Endothelial cell of umbilical vein (primary cell): ENCODE results near the gene MRPS26. TPM values are rescaled to one million over a fixed set of nuclear protein-coding genes. Genes with fewer than 3 reads are reported as not detected.

Experiments
- BruUV-seq: library from RNA; stranded (reverse); fragments of 400-500 nt; replicated peaks from 2 replicates; lab custom pipeline; 2021; lab: Mats Ljungman, UMichigan
- CTCF ChIA-PET: fragments of 300-600, 350-600 bp; sonication (Branson Sonifier 250); formaldehyde crosslinking; loops from one replicate; lab custom pipeline; 2021; ENCODE audit warnings: antibody characterized with exemption, inconsistent platforms; lab: Charles Lee
- POLR2A ChIA-PET: fragments of 300-600, 350-600 bp; sonication (Branson Sonifier 250); formaldehyde crosslinking; loops from one replicate; lab custom pipeline; 2021; ENCODE audit warnings: antibody characterized with exemption, inconsistent platforms; lab: Charles Lee
- DNase-seq: peaks from one replicate; pipeline ENCODE4 v3.0.0-alpha.2; 2011; ENCODE audit warnings: low read depth, low spot score
- FAIRE-seq: peaks from 2 replicates; lab custom pipeline; 2011; peaks lifted over from hg19 to GRCh38; lab: Jason Lieb, UNC
- H2AFZ ChIP-seq: 2 replicates; pipeline ENCODE4 v1.6.0; 2012; ENCODE audit warnings: low read depth, low read length, control low read depth, inconsistent platforms
- H3K27ac ChIP-seq: 2 replicates; pipeline ENCODE4 v1.5.1; 2011; ENCODE audit warnings: low read depth, mild to moderate bottlenecking, control low read depth, low read length, moderate library complexity; ENCODE audit not compliant: insufficient read depth
- H3K27me3 ChIP-seq, 2 experiments: 2 replicates each; pipeline versions ENCODE4 v1.6.0 to v1.6.1; 2011; ENCODE audit warnings: low read length in 2 of 2, mixed read lengths in 1 of 2; ENCODE audit not compliant: control insufficient read depth in 2 of 2, insufficient read depth in 2 of 2
- H3K36me3 ChIP-seq, 2 experiments: 2 replicates in 1 of 2; 3 replicates in 1 of 2; pipeline ENCODE4 v1.5.1; 2011; ENCODE audit warnings: low read length in 2 of 2, mild to moderate bottlenecking in 1 of 2, moderate library complexity in 1 of 2; ENCODE audit not compliant: control insufficient read depth in 2 of 2, insufficient read depth in 2 of 2; ENCODE audit errors: extremely low read depth in 1 of 2
- H3K4me1 ChIP-seq: 3 replicates; pipeline ENCODE4 v1.5.1; 2011; ENCODE audit warnings: mild to moderate bottlenecking, low read length; ENCODE audit not compliant: control insufficient read depth, insufficient read depth; ENCODE audit errors: extremely low read depth
- H3K4me2 ChIP-seq: 2 replicates; pipeline ENCODE4 v1.6.1; 2011; ENCODE audit warnings: low read length, control low read depth, mixed read lengths; ENCODE audit not compliant: insufficient read depth
- H3K4me3 ChIP-seq, 3 experiments: fragments of 200-600 bp in 1 of 3; sonication (generic), shearing (Covaris generic) in 1 of 3; replicated peaks in 1 of 3; 2 replicates each; pipeline ENCODE4 v1.5.1; 2011 to 2016; ENCODE audit warnings: control low read depth in 3 of 3, low read length in 3 of 3, mild to moderate bottlenecking in 2 of 3, inconsistent platforms in 1 of 3, low read depth in 1 of 3, moderate library complexity in 1 of 3; ENCODE audit not compliant: insufficient read depth in 1 of 3
- H3K79me2 ChIP-seq: 2 replicates; pipeline ENCODE4 v1.6.0; 2012; ENCODE audit warnings: low read length, inconsistent platforms; ENCODE audit not compliant: control insufficient read depth, insufficient read depth
- H3K9ac ChIP-seq: replicated peaks from 2 replicates; pipeline ENCODE3; 2011; ENCODE audit warnings: low read length, control low read depth; ENCODE audit not compliant: insufficient read depth; ENCODE audit errors: extremely low read depth
- H3K9me1 ChIP-seq: replicated peaks from 3 replicates; pipeline ENCODE4 v1.6.0; 2011; ENCODE audit warnings: mild to moderate bottlenecking, low read length; ENCODE audit not compliant: control insufficient read depth, insufficient read depth; ENCODE audit errors: extremely low read depth
- H3K9me3 ChIP-seq: replicated peaks from 2 replicates; pipeline ENCODE4 v1.5.1; 2012; ENCODE audit warnings: low read length, inconsistent platforms; ENCODE audit not compliant: control insufficient read depth, insufficient read depth
- H4K20me1 ChIP-seq: replicated peaks from 2 replicates; pipeline ENCODE3; 2011; ENCODE audit warnings: mild to moderate bottlenecking, low read length; ENCODE audit not compliant: control insufficient read depth, insufficient read depth; ENCODE audit errors: extremely low read depth
- CTCF ChIP-seq, 2 donors: IDR thresholded peaks; 1 replicate in 1 of 2; 2 replicates in 1 of 2; pipeline ENCODE4 v1.5.1; 2011; ENCODE audit warnings: low read length in 2 of 2, mild to moderate bottlenecking in 2 of 2, moderate library complexity in 2 of 2, control low read depth in 1 of 2, inconsistent platforms in 1 of 2, low read depth in 1 of 2; ENCODE audit not compliant: insufficient read depth in 1 of 2; ENCODE audit errors: extremely low read depth in 1 of 2
- EZH2 ChIP-seq: IDR thresholded peaks from 2 replicates; pipeline ENCODE4 v1.6.1; 2012; ENCODE audit warnings: borderline replicate concordance, low read depth, mild to moderate bottlenecking, moderate library complexity, low read length, inconsistent platforms; ENCODE audit not compliant: severe bottlenecking
- FOS ChIP-seq: IDR thresholded peaks from 2 replicates; pipeline ENCODE4 v1.6.1; 2011; ENCODE audit warnings: mild to moderate bottlenecking, low read length, moderate library complexity, borderline replicate concordance; ENCODE audit not compliant: insufficient read depth
- GATA2 ChIP-seq: IDR thresholded peaks from 2 replicates; pipeline ENCODE4 v1.7.0; 2011; ENCODE audit warnings: low read depth, mild to moderate bottlenecking, moderate library complexity, mixed read lengths, low read length; ENCODE audit not compliant: insufficient read length, insufficient read depth
- JUN ChIP-seq: IDR thresholded peaks from 2 replicates; pipeline ENCODE4 v1.6.1; 2011; ENCODE audit warnings: borderline replicate concordance, low read depth; ENCODE audit not compliant: insufficient read length, insufficient read depth
- MYC ChIP-seq: IDR thresholded peaks from one replicate; pipeline ENCODE4 v1.6.1; 2011; ENCODE audit warnings: mild to moderate bottlenecking, low read depth, low read length
- POLR2A ChIP-seq: IDR thresholded peaks from 2 replicates; pipeline ENCODE4 v1.6.1; 2012; ENCODE audit warnings: low read depth, mild to moderate bottlenecking, control low read depth, low read length
- POLR2AphosphoS5 ChIP-seq: IDR thresholded peaks from 2 replicates; pipeline ENCODE4 v1.6.1; 2012; ENCODE audit warnings: low read depth, mild to moderate bottlenecking, control low read depth, low read length, moderate library complexity; ENCODE audit not compliant: insufficient read depth
- dilution Hi-C: fragments of 300-500 bp; cut with MboI; formaldehyde crosslinking; loops from one replicate; pipeline ENCODE4 v1.15.0; 2019; ENCODE audit warnings: low sequenced_read_pairs; ENCODE audit not compliant: extremely low pct_ligation_motif_present
- intact Hi-C: fragments of 100-400 bp; cut with micrococcal nuclease; formaldehyde crosslinking; loops from one replicate; pipeline ENCODE4 v1.10.0; 2022
- polyA plus RNA-seq, 4 experiments: library from polyadenylated mRNA; depleted of rRNA in 3 of 4; stranded (reverse) in 3 of 4; unstranded in 1 of 4; fragments of >200 nt; gene quantifications; 2 replicates each; pipeline versions ENCODE4 v1.2.1 to v1.2.3, GENCODE V29; 2011 to 2012; ENCODE audit warnings: missing spikeins in 1 of 4
- total RNA-seq: library from RNA; stranded (reverse); gene quantifications from 2 replicates; pipeline ENCODE4 v1.2.3, GENCODE V29; 2021
- TF ChIP-seq, protein P1 (sequence below): IDR thresholded peaks from 2 replicates; pipeline ENCODE4 v1.6.1; 2011; ENCODE audit not compliant: insufficient read depth, insufficient read length

MRPS26 gene
- total and polyA plus RNA-seq, 2 donors (not counting 3 experiments of a cell fraction or from before 2014, with no cell fraction given), result 41.0 to 43.9 TPM

GRCh38 chr20:3032624-3033023 lies 13.2 kb upstream of the MRPS26 start:
- CTCF ChIA-PET, result interaction anchor here (0.7 kb wide), 1 partner anchor 118 kb away, joined by 3 read pairs; no protein-coding TSS in a partner anchor
- DNase-seq (no peak), FAIRE-seq (no peak)
- no peak for TF ChIP-seq POLR2A
- TF ChIP-seq MYC, result no peak
- TF ChIP-seq POLR2AphosphoS5, result no peak
- no peak for TF ChIP-seq CTCF (IDR thresholded peaks at IDR 0.05; ENCODE audit: extremely low read depth in 1 of 2, insufficient read depth in 1 of 2, low read depth in 1 of 2, low read length in 2 of 2)
- TF ChIP-seq, protein P1, sequence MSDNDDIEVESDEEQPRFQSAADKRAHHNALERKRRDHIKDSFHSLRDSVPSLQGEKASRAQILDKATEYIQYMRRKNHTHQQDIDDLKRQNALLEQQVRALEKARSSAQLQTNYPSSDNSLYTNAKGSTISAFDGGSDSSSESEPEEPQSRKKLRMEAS, result no peak
- TF ChIP-seq JUN, result no peak
- no peak for TF ChIP-seq EZH2
- TF ChIP-seq GATA2, result no peak
- no peak for TF ChIP-seq FOS
- Histone ChIP-seq H4K20me1 (no peaks in the 10 kb centered on the region), H3K36me3 (peaks cover 7 to 54% of the 10 kb centered on the region in 2 experiments), H3K4me2 (no peak overlapping the region), H3K9ac (no peak overlapping the region), H3K9me3 (no peaks in the 10 kb centered on the region), H3K4me3 (no peak overlapping the region), H3K4me1 (no peaks in the 10 kb centered on the region), H2AFZ (no peak overlapping the region), H3K27me3 (no peaks in the 10 kb centered on the region), H3K27ac (no peak overlapping the region), H3K79me2 (no peaks in the 10 kb centered on the region), H3K9me1 (no peaks in the 10 kb centered on the region)
- POLR2A ChIA-PET, result interaction anchor here (0.7 kb wide), 1 partner anchor 367 kb away, joined by 3 read pairs; no protein-coding TSS in a partner anchor
- dilution Hi-C loops, result no loop called here
- intact Hi-C loops, result no loop called here
- BruUV-seq, result no TSS peak
